Dendritic cell treated with granulocyte-macrophage colony-stimulating factor and Interleukin-4, amounts not matched to agents 40 ng/mL and 50 ng/mL, for 4 days (primary cell): ENCODE data around the gene EIF4G2.

Experiments used
- H3K27ac Mint-ChIP-seq: one replicate; pipeline ENCODE4 v1.8.0; 2022; ENCODE audit warnings: mild to moderate bottlenecking, mixed read lengths
- H3K27me3 Mint-ChIP-seq: one replicate; pipeline ENCODE4 v1.8.0; 2022; ENCODE audit warnings: mild to moderate bottlenecking, mixed read lengths
- H3K36me3 Mint-ChIP-seq: one replicate; pipeline ENCODE4 v1.8.0; 2022; ENCODE audit warnings: low read depth, mixed read lengths
- H3K4me1 Mint-ChIP-seq: one replicate; pipeline ENCODE4 v1.8.0; 2022; ENCODE audit warnings: low read depth, mixed read lengths
- H3K4me3 Mint-ChIP-seq: one replicate; pipeline ENCODE4 v1.8.0; 2022; ENCODE audit warnings: mild to moderate bottlenecking, moderate library complexity, mixed read lengths
- H3K9me3 Mint-ChIP-seq: one replicate; pipeline ENCODE4 v1.8.0; 2022; ENCODE audit warnings: mixed read lengths
- intact Hi-C: fragments of 100-400 bp; cut with micrococcal nuclease; formaldehyde crosslinking; loops from one replicate; pipeline ENCODE4 v1.15.0; 2022

EIF4G2 gene

GRCh38 chr11:10777393-10777793, 31.3 kb downstream of the EIF4G2 start:
- peak overlapping the region; percentile 12 for H3K27ac Mint-ChIP-seq

GRCh38 chr11:10774811-10775210, 33.9 kb downstream of the EIF4G2 start:
- no peaks in the 10 kb centered on the region for H3K9me3 Mint-ChIP-seq
- no peaks in the 10 kb centered on the region for H3K27me3 Mint-ChIP-seq

More at GRCh38 chr11:10777393-10777793, 31.3 kb downstream of the EIF4G2 start:
- peaks cover 78% of the 10 kb centered on the region for H3K36me3 Mint-ChIP-seq
- no peaks in the 10 kb centered on the region for H3K9me3 Mint-ChIP-seq
- intact Hi-C loops = no loop called here
- H3K4me3 Mint-ChIP-seq = no peak overlapping the region
- peaks cover 26% of the 10 kb centered on the region for H3K4me1 Mint-ChIP-seq
- H3K27me3 Mint-ChIP-seq = no peaks in the 10 kb centered on the region

GRCh38 chr11:10771457-10771856, 37.3 kb downstream of the EIF4G2 start:
- intact Hi-C loops = no loop called here

More at GRCh38 chr11:10774811-10775210, 33.9 kb downstream of the EIF4G2 start:
- intact Hi-C loops = no loop called here
- no peak overlapping the region for H3K27ac Mint-ChIP-seq
- peaks cover 81% of the 10 kb centered on the region for H3K36me3 Mint-ChIP-seq
- no peak overlapping the region for H3K4me3 Mint-ChIP-seq
- H3K4me1 Mint-ChIP-seq = peaks cover 17% of the 10 kb centered on the region

GRCh38 chr11:10770626-10771254, 38.0 kb downstream of the EIF4G2 start:
- intact Hi-C loops = no loop called here
- H3K27me3 Mint-ChIP-seq = no peaks in the 10 kb centered on the region
- H3K36me3 Mint-ChIP-seq = peaks cover 44% of the 10 kb centered on the region
- no peaks in the 10 kb centered on the region for H3K4me1 Mint-ChIP-seq
- no peak overlapping the region for H3K27ac Mint-ChIP-seq
- H3K4me3 Mint-ChIP-seq = no peak overlapping the region
- H3K9me3 Mint-ChIP-seq = no peaks in the 10 kb centered on the region

More at GRCh38 chr11:10771457-10771856, 37.3 kb downstream of the EIF4G2 start:
- Mint-ChIP-seq H3K36me3 (peaks cover 51% of the 10 kb centered on the region), H3K4me3 (no peak overlapping the region), H3K27me3 (no peaks in the 10 kb centered on the region), H3K27ac (no peak overlapping the region), H3K9me3 (no peaks in the 10 kb centered on the region), H3K4me1 (peaks cover 1% of the 10 kb centered on the region)

GRCh38 chr11:10764412-10764811, 44.3 kb downstream of the EIF4G2 start:
- Mint-ChIP-seq H3K27ac (no peak overlapping the region), H3K4me3 (no peak overlapping the region), H3K27me3 (no peaks in the 10 kb centered on the region), H3K36me3 (peaks cover 16% of the 10 kb centered on the region), H3K9me3 (no peaks in the 10 kb centered on the region), H3K4me1 (peaks cover 5% of the 10 kb centered on the region)
- intact Hi-C loops = no loop called here

GRCh38 chr11:10763766-10764165, 45.0 kb downstream of the EIF4G2 start:
- H3K36me3 Mint-ChIP-seq = peaks cover 16% of the 10 kb centered on the region
- no peaks in the 10 kb centered on the region for H3K9me3 Mint-ChIP-seq
- no peak overlapping the region for H3K4me3 Mint-ChIP-seq
- intact Hi-C loops = no loop called here
- H3K27me3 Mint-ChIP-seq = no peaks in the 10 kb centered on the region
- H3K27ac Mint-ChIP-seq = no peak overlapping the region
- H3K4me1 Mint-ChIP-seq = peaks cover 5% of the 10 kb centered on the region

GRCh38 chr11:10762913-10763421, 45.8 kb downstream of the EIF4G2 start:
- Mint-ChIP-seq H3K9me3 (no peaks in the 10 kb centered on the region), H3K27ac (no peak overlapping the region), H3K27me3 (no peaks in the 10 kb centered on the region), H3K4me3 (no peak overlapping the region), H3K4me1 (peaks cover 5% of the 10 kb centered on the region), H3K36me3 (peaks cover 16% of the 10 kb centered on the region)
- intact Hi-C loops = no loop called here

GRCh38 chr11:10762185-10762584, 46.5 kb downstream of the EIF4G2 start:
- intact Hi-C loops = no loop called here
- Mint-ChIP-seq H3K36me3 (peaks cover 16% of the 10 kb centered on the region), H3K9me3 (no peaks in the 10 kb centered on the region), H3K27ac (no peak overlapping the region), H3K4me1 (peaks cover 5% of the 10 kb centered on the region), H3K4me3 (no peak overlapping the region), H3K27me3 (no peaks in the 10 kb centered on the region)

- Mint-ChIP-seq H3K9me3 (no peaks in the 10 kb centered on the region), H3K36me3 (peaks cover 16% of the 10 kb centered on the region), H3K27ac (no peak overlapping the region), H3K4me3 (no peak overlapping the region), H3K4me1 (peaks cover 5% of the 10 kb centered on the region), H3K27me3 (no peaks in the 10 kb centered on the region)
- intact Hi-C loops = no loop called here
Observed at GRCh38 chr11:10761085-10761698, 47.5 kb downstream of the EIF4G2 start.

GRCh38 chr11:10758957-10759356, 49.8 kb downstream of the EIF4G2 start:
- intact Hi-C loops = loop anchor here (10.0 kb wide), 1 partner anchor 46 kb away; the partner anchor contains the start of gene EIF4G2
- H3K9me3 Mint-ChIP-seq = no peaks in the 10 kb centered on the region
- H3K4me3 Mint-ChIP-seq = no peak overlapping the region
- no peak overlapping the region for H3K27ac Mint-ChIP-seq
- no peaks in the 10 kb centered on the region for H3K27me3 Mint-ChIP-seq
- H3K36me3 Mint-ChIP-seq = peaks cover 20% of the 10 kb centered on the region
- peaks cover 5% of the 10 kb centered on the region for H3K4me1 Mint-ChIP-seq

GRCh38 chr11:10752486-10752885, 56.2 kb downstream of the EIF4G2 start:
- intact Hi-C loops = loop anchor here (10.0 kb wide), 1 partner anchor 52 kb away; the partner anchor contains the start of gene EIF4G2
- H3K27ac Mint-ChIP-seq = no peak overlapping the region

GRCh38 chr11:10752061-10752460, 56.7 kb downstream of the EIF4G2 start:
- intact Hi-C loops = loop anchor here (10.0 kb wide), 1 partner anchor 53 kb away; the partner anchor contains the start of gene EIF4G2
- Mint-ChIP-seq H3K36me3 (peaks cover 24% of the 10 kb centered on the region), H3K4me1 (peaks cover 11% of the 10 kb centered on the region)

More at GRCh38 chr11:10752486-10752885, 56.2 kb downstream of the EIF4G2 start:
- H3K9me3 Mint-ChIP-seq = no peaks in the 10 kb centered on the region
- peak overlapping the region; percentile 17 for H3K4me3 Mint-ChIP-seq
- H3K4me1 Mint-ChIP-seq = peaks cover 11% of the 10 kb centered on the region
- H3K36me3 Mint-ChIP-seq = peaks cover 24% of the 10 kb centered on the region
- H3K27me3 Mint-ChIP-seq = no peaks in the 10 kb centered on the region

GRCh38 chr11:10751581-10751940, 57.2 kb downstream of the EIF4G2 start:
- H3K4me3 Mint-ChIP-seq = peak overlapping the region; percentile 95
- H3K4me1 Mint-ChIP-seq = peaks cover 11% of the 10 kb centered on the region
- H3K27ac Mint-ChIP-seq = peak overlapping the region; percentile 97

More at GRCh38 chr11:10752061-10752460, 56.7 kb downstream of the EIF4G2 start:
- peak overlapping the region; percentile 97 for H3K27ac Mint-ChIP-seq
- H3K4me3 Mint-ChIP-seq = peak overlapping the region; percentile 95
- H3K9me3 Mint-ChIP-seq = no peaks in the 10 kb centered on the region
- no peaks in the 10 kb centered on the region for H3K27me3 Mint-ChIP-seq

More at GRCh38 chr11:10751581-10751940, 57.2 kb downstream of the EIF4G2 start:
- Mint-ChIP-seq H3K27me3 (no peaks in the 10 kb centered on the region), H3K36me3 (peaks cover 24% of the 10 kb centered on the region), H3K9me3 (no peaks in the 10 kb centered on the region)
- intact Hi-C loops = loop anchor here (10.0 kb wide), 1 partner anchor 53 kb away; the partner anchor contains the start of gene EIF4G2
